Lower leg skin (tissue), 3 donors: Measurements from ENCODE around the gene TRIM34.
"Not testable (repeated sequence)": the region's sequence is repeated elsewhere in the genome, so short reads cannot be mapped to it uniquely, and the experiment has no call there.

Source experiments
- CTCF ChIP-seq, 3 donors: fragments of 450-650 bp; IDR thresholded peaks; one replicate each; pipeline ENCODE4 v1.5.1; 2016; ENCODE audit warnings: antibody characterized with exemption in 3 of 3, mild to moderate bottlenecking in 3 of 3, moderate library complexity in 2 of 3
- POLR2A ChIP-seq, 2 donors: fragments of 450-650 bp; IDR thresholded peaks; one replicate each; pipeline ENCODE4 v1.6.1; 2016 to 2017; ENCODE audit warnings: antibody characterized with exemption in 2 of 2, mild to moderate bottlenecking in 1 of 2, moderate library complexity in 1 of 2

GRCh38 chr11:5682890-5683441 is 58.2 kb downstream of the TRIM34 start:
- not testable (repeated sequence) for TF ChIP-seq CTCF, POLR2A (IDR thresholded peaks at IDR 0.05)
